ENCODE data around the gene TEX36.

GRCh38 chr10:125684581-125684980 lies 1.6 kb upstream of the TEX36 start:
- no peak for TF ChIP-seq REST (IDR thresholded peaks at IDR 0.05; ENCODE audit: low read depth)
- TF ChIP-seq TEAD4 (IDR thresholded peaks at IDR 0.05): no peak
- no peak for TF ChIP-seq EGR1 (IDR thresholded peaks at IDR 0.05)
- TF ChIP-seq CEBPB (IDR thresholded peaks at IDR 0.05): no peak
- TF ChIP-seq MAX (IDR thresholded peaks at IDR 0.05): no peak
- no peak for TF ChIP-seq EP300 (IDR thresholded peaks at IDR 0.05; ENCODE audit: borderline replicate concordance)
- TF ChIP-seq RAD21 (IDR thresholded peaks at IDR 0.05; ENCODE audit: low read depth): no peak
- TF ChIP-seq TAF1 (IDR thresholded peaks at IDR 0.05; ENCODE audit: low read depth): no peak
- no peak for TF ChIP-seq CREB1 (IDR thresholded peaks at IDR 0.05; ENCODE audit: low read depth)
- TF ChIP-seq YY1 (IDR thresholded peaks at IDR 0.05; ENCODE audit: low read depth): no peak
- TF ChIP-seq ZBTB7A (IDR thresholded peaks at IDR 0.05; ENCODE audit: low read depth): no peak
- TF ChIP-seq TCF12 (IDR thresholded peaks at IDR 0.05; ENCODE audit: low read depth): no peak
- no peak for TF ChIP-seq USF1 (IDR thresholded peaks at IDR 0.05)
